Motor neuron (in vitro differentiated cells): ENCODE measurements around the gene NFKBIE. TPM values are rescaled to one million over a fixed set of nuclear protein-coding genes. Genes with fewer than 3 reads are reported as not detected.

Source experiments
- ATAC-seq, 8 experiments: fragments of 200-7000 bp; cut with Tn5 transposase; replicated peaks in 6 of 8; 2 replicates each; pipeline ENCODE4 v1.8.0; 2021; ENCODE audit warnings: mild to moderate bottlenecking in 8 of 8, moderate library complexity in 8 of 8
- H3K27ac ChIP-seq, 2 donors: fragments of 250-450 bp; sonication (Bioruptor Pico); 2 replicates each; pipeline ENCODE4 v1.9.0; 2021; ENCODE audit warnings: antibody characterized with exemption in 2 of 2, mild to moderate bottlenecking in 2 of 2, moderate library complexity in 1 of 2
- H3K4me1 ChIP-seq, 2 donors: fragments of 250-450 bp; sonication (Bioruptor Pico); replicated peaks in 1 of 2; 2 replicates each; pipeline ENCODE4 v1.6.1; 2021; ENCODE audit warnings: antibody characterized with exemption in 2 of 2, mild to moderate bottlenecking in 2 of 2, moderate library complexity in 1 of 2
- H3K4me3 ChIP-seq, 5 donors: fragments of 250-450 bp; sonication (Bioruptor Pico); 2 replicates each; pipeline ENCODE4 v1.9.0; 2021; ENCODE audit warnings: antibody characterized with exemption in 5 of 5, mild to moderate bottlenecking in 5 of 5, moderate library complexity in 4 of 5
- WGBS, 10 experiments: fragments of 450-650 bp; shearing (Covaris generic); methylation state at CpG; one replicate each; pipeline ENCODE4 v1.0.0; 2022; 5-methylcytosine and 5-hydroxymethylcytosine counted together
- in situ Hi-C, 9 experiments: fragments of 400-800 bp; cut with MboI; loops; one replicate each; pipeline ENCODE4 v1.15.0; 2021; ENCODE audit warnings: low sequenced_read_pairs in 9 of 9, low pct_unique_long_range_greater_than_20kb in 2 of 9; ENCODE audit not compliant: unreplicated experiment in 9 of 9
- total RNA-seq, 8 experiments: library from RNA; unstranded; fragments of 300-600 nt; gene quantifications; 2 replicates each; pipeline versions ENCODE4 v1.2.3 to v1.2.4, GENCODE V29; 2022

The NFKBIE gene
- total RNA-seq, 8 experiments from 2014 or later, result 5.0 to 10.6 (median 8.0) TPM

DNA sequence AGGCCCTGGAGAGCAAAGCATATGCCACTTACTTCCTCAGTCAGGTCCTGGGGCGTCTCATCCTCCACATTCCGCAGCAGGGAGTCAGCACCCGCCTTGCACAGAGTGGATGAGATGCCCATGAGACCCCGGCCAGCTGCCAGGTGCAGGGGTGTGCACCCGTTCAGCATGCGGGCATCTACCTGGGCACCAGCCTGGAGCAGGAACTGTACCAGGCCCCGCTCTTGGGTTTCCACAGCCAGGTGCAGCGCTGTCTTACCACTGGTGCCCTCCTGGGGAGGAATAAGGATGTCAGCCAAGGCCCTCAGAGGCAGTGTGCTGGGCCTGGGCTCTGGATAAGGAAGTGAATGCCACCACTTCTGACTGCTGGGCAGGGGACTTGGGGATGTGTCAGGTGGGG is 5.3 kb downstream of the NFKBIE start:
- H3K4me3 ChIP-seq, result no peak overlapping the region
- H3K4me1 ChIP-seq, result peaks cover 35 to 43% of the 10 kb centered on the region in 2 donors
- in situ Hi-C loops, result loop anchor here in 3 of 9 experiments (10.0 kb wide), 1 partner anchor 75 kb away; no protein-coding TSS in a partner anchor
- 60 to 100% (median 87%) methylated on average over 1 to 3 of the region's 8 CpGs; no CpG with 5 or more reads in 5 of the 10 experiments for WGBS, 10 experiments
- no peak overlapping the region for H3K27ac ChIP-seq
- ATAC-seq, result no peak

- H3K4me3 ChIP-seq, result no peak overlapping the region
- WGBS, 10 experiments, result 50 to 100% (median 71%) methylated on average over 1 to 2 of the region's 3 CpGs; no CpG with 5 or more reads in 7 of the 10 experiments
- no peak for ATAC-seq
- H3K27ac ChIP-seq, result no peak overlapping the region
- H3K4me1 ChIP-seq, result peaks cover 29 to 37% of the 10 kb centered on the region in 2 donors
- in situ Hi-C loops, result no loop called here
These were observed 6.4 kb downstream of the NFKBIE start for GRCh38 chr6:44258921-44259320.

- in situ Hi-C loops, result no loop called here
- H3K4me1 ChIP-seq, result peaks cover 24 to 34% of the 10 kb centered on the region in 2 donors
- WGBS, 10 experiments, result 72 to 100% (median 83%) methylated on average over 1 to 7 of the region's 9 CpGs; no CpG with 5 or more reads in 3 of the 10 experiments
- H3K4me3 ChIP-seq, result no peak overlapping the region
- ATAC-seq, result no peak
- peak overlapping the region in 1 of 2 donors; percentile 89 for H3K27ac ChIP-seq
These were observed 7.0 kb downstream of the NFKBIE start for GRCh38 chr6:44258325-44258863.

- in situ Hi-C loops, result no loop called here
- no peak for ATAC-seq
- WGBS, 10 experiments, result 13 to 100% (median 33%) methylated on average over 1 to 13 of the region's 15 CpGs
- H3K4me1 ChIP-seq, result peaks cover 19 to 29% of the 10 kb centered on the region in 2 donors
- H3K4me3 ChIP-seq, result peak overlapping the region; percentile 54 to 83 (median 62)
- peak overlapping the region; percentile 71 to 89 for H3K27ac ChIP-seq
These were observed 7.5 kb downstream of the NFKBIE start for GRCh38 chr6:44257753-44258324.

DNA sequence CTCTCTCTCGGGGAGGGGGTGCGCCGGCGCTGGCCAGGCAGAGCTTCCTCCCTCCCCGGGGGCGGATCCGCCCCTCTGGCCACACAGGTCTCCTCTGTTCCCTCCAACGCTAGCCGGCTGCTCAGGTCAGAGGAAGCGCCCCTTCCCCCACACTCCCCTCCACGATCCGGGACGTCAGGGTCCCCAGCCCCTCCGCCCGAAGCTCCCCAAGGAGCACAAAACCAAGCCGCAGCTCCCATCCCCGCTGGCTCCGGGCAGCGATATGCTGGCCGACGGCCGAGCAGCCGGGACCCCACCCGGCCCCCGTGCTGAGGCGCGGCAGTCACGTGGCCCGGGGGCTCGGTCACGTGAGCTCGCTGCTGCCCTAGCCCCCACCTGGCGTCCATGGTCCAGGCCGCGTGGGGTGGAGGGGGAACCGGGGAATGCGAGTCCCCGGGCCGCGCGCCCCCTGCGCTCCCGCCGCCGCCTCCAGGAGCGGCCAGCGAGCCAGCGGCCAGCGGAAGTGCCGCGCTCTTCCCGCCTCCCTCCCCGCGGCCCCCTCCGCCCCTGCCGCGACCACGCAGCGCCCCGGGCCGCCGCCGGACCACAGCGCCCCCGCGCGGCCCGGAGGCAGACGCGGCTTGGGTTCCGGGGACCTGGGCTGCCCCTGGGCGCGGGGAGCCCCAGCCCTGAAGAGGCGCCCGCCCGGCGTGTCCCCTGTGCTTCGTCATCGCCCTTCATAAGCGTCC is 8.2 kb downstream of the NFKBIE start, which contains the start of gene SLC35B2:
Gene SLC35B2 (minus strand): TSS at position 504 of the 728 bp plus-strand sequence. CDS start 118 bp downstream, at position 386.
- Histone ChIP-seq H3K4me3 (peak within 1 kb of the TSS; percentile 54 to 83 (median 62)), H3K27ac (peak within 1 kb of the TSS; percentile 71 to 89), H3K4me1 (peaks cover 14 to 24% of the 10 kb centered on the region in 2 donors)
- in situ Hi-C loops, result no loop called here
- 0% methylated on average over 2 of the region's 80 CpGs; no CpG with 5 or more reads in 9 of the 10 experiments for WGBS, 10 experiments
- ATAC-seq, result peak; percentile 53 to 77 (median 69)

- 0 to 7% (median 6%) methylated on average over 1 to 4 of the region's 12 CpGs; no CpG with 5 or more reads in 6 of the 10 experiments for WGBS, 10 experiments
- Histone ChIP-seq H3K4me3 (peak overlapping the region; percentile 54 to 83 (median 62)), H3K4me1 (peaks cover 14 to 24% of the 10 kb centered on the region in 2 donors), H3K27ac (peak overlapping the region; percentile 71 to 89)
- no peak for ATAC-seq
- in situ Hi-C loops, result no loop called here
These were observed 8.7 kb downstream of the NFKBIE start for GRCh38 chr6:44256775-44257024.

GRCh38 chr6:44255871-44256774 is 9.2 kb downstream of the NFKBIE start:
- 0 to 48% (median 20%) methylated on average over 1 to 5 of the region's 15 CpGs; no CpG with 5 or more reads in 1 of the 10 experiments for WGBS, 10 experiments
- Histone ChIP-seq H3K4me3 (peak overlapping the region; percentile 54 to 83 (median 62)), H3K4me1 (peaks cover 14 to 24% of the 10 kb centered on the region in 2 donors), H3K27ac (peak overlapping the region; percentile 71 to 89)
- in situ Hi-C loops, result no loop called here
- peak in 6 of 8 experiments; percentile 0 to 4 (median 2) for ATAC-seq

- Histone ChIP-seq H3K4me1 (peaks cover 14 to 24% of the 10 kb centered on the region in 2 donors), H3K27ac (no peak overlapping the region), H3K4me3 (peak overlapping the region in 1 of 5 donors; percentile 15)
- in situ Hi-C loops, result no loop called here
- 40 to 100% (median 78%) methylated on average over 1 to 10 of the region's 16 CpGs; no CpG with 5 or more reads in 4 of the 10 experiments for WGBS, 10 experiments
- ATAC-seq, result peak in 3 of 8 experiments; percentile 0 to 1 (median 0)
These were observed 10.1 kb downstream of the NFKBIE start for GRCh38 chr6:44255105-44255808.

DNA sequence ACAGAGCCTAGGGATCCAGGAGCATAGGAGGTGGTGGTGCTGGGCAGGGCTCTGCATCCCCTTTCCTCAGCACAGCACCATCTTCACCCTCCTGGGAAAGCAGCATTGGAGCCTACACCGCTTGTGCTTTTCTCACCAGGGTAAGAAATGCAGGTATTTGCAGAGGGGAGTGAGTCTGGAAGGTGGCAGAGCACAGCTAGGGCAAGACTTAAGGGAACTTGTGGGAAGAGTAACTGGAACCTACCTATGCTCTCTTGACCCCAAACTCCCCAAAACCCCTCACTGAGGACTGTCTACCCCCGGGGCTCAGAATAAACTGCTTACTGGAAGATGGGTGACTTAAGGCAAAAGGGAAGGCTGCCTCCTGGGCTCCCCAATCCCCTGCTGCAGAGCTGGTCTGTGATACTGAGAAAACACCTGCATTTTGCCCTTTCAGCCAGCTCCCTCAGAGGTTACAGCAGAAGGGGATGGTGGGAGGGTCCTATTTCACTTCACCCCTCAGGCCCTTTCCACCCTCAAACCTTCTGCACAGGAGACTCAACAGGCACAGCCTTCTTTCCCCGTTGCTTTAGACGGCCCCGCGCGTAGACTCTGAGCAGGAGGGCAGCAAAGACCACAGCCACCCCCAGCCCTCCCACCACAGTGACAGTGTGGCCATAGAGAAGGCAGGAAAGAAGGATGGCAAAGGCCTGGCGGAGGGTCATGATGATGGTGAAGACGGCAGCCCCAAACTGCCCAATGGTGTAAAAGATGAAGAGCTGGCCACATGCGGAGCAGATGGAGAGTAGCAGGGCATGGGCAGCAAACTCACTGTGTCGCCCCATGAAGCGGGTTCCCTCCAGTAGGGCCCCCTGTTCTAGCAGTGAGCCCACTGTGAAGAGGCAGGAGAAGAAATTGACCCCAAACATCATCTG is 10.9 kb downstream of the NFKBIE start:
- H3K4me3 ChIP-seq, result no peak overlapping the region
- in situ Hi-C loops, result no loop called here
- peaks cover 14 to 30% of the 10 kb centered on the region in 2 donors for H3K4me1 ChIP-seq
- WGBS, 10 experiments, result 39 to 95% (median 70%) methylated on average over 1 to 5 of the region's 12 CpGs; no CpG with 5 or more reads in 3 of the 10 experiments
- ATAC-seq, result peak in 1 of 8 experiments; percentile 0
- H3K27ac ChIP-seq, result no peak overlapping the region

DNA sequence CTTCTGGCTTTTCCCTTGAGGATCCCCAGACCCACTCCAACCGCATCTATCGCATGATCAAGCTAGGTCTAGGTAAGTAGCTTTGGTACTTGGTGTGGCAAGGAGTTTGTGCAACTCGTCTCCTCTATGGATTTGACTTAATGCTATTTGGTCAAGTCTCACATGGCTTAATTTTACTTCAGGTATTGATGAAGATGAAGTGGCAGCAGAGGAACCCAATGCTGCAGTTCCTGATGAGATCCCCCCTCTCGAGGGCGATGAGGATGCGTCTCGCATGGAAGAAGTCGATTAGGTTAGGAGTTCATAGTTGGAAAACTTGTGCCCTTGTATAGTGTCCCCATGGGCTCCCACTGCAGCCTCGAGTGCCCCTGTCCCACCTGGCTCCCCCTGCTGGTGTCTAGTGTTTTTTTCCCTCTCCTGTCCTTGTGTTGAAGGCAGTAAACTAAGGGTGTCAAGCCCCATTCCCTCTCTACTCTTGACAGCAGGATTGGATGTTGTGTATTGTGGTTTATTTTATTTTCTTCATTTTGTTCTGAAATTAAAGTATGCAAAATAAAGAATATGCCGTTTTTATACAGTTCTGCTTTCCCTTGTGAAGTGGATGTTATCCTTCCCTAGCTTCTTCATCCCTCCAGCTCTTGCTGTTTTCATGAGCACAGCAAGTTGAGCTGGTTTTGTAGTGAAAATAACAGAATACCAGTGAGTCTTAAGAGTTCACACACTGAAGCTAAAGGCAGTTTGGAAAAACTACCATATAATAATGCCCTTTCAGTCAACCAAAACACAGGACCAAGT is 11.8 kb downstream of the NFKBIE start:
- no peak for ATAC-seq
- H3K27ac ChIP-seq, result no peak overlapping the region
- in situ Hi-C loops, result no loop called here

More for the DNA sequence above, 11.8 kb downstream of the NFKBIE start:
- whole genome bisulfite sequencing, 10 experiments, result 23 to 94% (median 71%) methylated on average over 1 to 7 of the region's 10 CpGs; no CpG with 5 or more reads in 2 of the 10 experiments
- no peak overlapping the region for H3K4me3 ChIP-seq
- H3K4me1 ChIP-seq, result peaks cover 21 to 39% of the 10 kb centered on the region in 2 donors
